ENCODE measurements around the gene PTGIS.

Gene PTGIS

DNA sequence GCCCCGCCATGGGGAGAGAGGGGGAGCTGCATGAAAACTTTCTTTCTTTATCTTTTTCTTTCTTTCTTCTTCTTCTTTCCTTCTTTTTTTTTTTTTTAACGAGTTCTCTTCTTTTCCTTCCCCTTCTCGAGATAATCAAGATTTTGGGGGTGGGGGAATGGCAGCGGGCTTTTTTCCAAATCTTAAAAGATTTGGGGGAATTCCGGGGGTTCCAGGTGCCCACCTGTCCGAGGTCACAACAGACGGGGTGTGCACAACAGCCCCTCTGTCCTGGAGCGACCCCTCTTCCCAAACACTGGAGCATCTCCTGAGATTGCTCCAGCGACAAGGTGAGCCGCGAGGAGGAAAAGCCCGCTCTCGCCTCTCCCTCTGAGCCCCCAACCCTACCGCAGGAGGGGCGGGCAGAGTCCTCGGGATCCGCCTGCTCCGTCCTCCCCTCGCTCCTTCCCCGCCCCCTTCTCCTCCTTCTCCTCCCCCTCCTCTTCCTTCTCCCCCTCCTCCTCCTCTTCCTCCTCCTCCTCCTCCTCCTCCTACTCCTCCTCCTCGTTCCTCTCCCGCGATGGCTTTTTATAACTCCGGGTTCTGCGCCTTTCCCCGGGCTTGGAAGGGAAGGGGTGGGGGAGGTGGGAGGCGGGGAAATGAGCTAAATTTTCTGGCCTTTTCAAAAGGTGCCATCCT, 84.8 kb downstream of the PTGIS start:
- TF ChIP-seq, protein P1, sequence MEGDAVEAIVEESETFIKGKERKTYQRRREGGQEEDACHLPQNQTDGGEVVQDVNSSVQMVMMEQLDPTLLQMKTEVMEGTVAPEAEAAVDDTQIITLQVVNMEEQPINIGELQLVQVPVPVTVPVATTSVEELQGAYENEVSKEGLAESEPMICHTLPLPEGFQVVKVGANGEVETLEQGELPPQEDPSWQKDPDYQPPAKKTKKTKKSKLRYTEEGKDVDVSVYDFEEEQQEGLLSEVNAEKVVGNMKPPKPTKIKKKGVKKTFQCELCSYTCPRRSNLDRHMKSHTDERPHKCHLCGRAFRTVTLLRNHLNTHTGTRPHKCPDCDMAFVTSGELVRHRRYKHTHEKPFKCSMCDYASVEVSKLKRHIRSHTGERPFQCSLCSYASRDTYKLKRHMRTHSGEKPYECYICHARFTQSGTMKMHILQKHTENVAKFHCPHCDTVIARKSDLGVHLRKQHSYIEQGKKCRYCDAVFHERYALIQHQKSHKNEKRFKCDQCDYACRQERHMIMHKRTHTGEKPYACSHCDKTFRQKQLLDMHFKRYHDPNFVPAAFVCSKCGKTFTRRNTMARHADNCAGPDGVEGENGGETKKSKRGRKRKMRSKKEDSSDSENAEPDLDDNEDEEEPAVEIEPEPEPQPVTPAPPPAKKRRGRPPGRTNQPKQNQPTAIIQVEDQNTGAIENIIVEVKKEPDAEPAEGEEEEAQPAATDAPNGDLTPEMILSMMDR (IDR thresholded peaks at IDR 0.05; ENCODE audit: low read depth, low read length), result no peak
- no peak for DNase-seq (ENCODE audit: extremely low read depth, low read depth)

DNA sequence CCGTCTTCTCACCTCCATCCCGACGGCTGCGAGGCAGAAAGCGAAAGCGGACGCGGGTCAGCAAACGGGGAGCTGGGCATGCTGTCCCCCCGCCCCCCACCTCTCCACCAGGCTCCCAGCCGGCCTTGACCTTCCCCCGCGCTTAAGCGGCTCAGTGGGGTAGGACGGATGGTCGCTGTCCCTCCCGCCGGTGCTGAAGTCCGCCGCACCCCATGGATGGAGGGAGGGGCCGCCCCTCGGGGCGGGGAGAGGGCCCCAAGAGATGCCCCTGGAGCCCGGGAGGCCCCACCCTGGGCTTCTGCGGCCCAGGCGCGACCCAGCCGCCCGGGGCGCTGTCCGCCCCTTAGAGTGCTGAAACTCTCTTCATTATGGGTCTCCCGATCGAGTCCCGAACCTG, 85.3 kb downstream of the PTGIS start, which contains the start of gene KCNB1:
KCNB1 (minus strand) TSS at position 48 of the 397 bp plus-strand sequence. CDS start 188 bp downstream, outside the sequence.
- TF ChIP-seq, protein P1 (IDR thresholded peaks at IDR 0.05; ENCODE audit: low read depth, low read length), result no peak
- no peak for DNase-seq (ENCODE audit: extremely low read depth, low read depth)

DNA sequence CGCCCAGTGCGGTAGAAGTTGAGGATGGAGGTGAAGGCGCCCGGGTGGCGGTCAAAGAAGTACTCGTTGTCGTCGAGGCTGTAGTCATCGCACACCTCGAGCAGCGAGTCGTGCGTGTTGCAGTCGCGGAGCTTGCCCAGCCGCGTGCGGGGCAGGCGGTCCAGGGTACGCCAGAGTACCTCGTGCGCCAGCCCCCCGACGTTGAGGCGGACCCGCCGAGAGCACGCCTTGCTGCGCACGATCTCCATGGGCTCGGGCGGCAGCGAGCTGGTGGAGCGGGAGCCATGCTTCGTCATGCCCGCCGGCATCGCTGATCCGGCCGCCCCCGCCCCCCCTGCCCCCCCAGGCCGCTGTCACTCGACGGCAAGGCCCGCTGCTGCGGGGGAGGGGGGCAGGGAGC, 85.8 kb downstream of the PTGIS start:
- DNase-seq (ENCODE audit: extremely low read depth, low read depth), result no peak
- TF ChIP-seq, protein P1 (IDR thresholded peaks at IDR 0.05; ENCODE audit: low read depth, low read length), result no peak

DNA sequence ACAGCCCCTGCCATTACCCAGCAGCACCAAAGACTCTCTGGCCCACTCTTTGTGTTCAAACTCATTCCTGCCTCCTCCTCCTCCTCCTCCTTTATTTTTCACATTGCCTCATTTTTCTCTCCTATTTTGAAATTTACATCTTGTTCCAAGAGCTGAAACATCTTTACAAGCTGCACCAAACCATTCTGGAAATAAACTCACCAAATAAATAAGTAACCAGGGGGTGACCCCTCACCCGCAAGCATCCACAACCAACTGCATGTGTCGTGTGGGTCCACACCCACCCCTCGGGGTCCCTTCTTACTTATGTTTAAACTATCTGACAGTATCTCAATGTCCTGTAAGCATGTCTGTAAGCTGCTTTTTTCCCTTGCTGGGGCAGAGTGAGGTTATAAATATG, 86.8 kb downstream of the PTGIS start:
- TF ChIP-seq, protein P1 (IDR thresholded peaks at IDR 0.05; ENCODE audit: low read depth, low read length), result no peak
- DNase-seq (ENCODE audit: extremely low read depth, low read depth), result no peak

DNA sequence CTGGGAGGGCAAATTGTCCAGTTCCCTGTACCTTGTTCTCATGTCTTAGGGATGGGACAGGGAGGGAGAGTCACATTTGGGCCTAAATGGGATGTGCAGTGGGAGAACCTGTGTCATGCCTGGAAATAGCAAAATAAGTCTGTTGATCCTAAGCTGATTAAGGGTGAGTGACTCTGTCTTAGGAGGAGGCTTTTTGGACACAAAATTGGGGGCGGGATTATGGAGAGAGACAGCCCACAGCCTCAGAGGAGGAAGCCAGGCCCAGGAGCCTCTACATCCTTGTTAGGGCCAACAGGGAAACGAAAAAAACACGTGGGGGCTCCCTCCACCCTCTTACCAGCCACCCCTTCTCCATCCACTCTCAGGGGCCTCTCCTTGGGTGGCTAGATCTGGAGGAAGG, 87.7 kb downstream of the PTGIS start:
- DNase-seq (ENCODE audit: extremely low read depth, low read depth), result no peak
- TF ChIP-seq, protein P1 (IDR thresholded peaks at IDR 0.05; ENCODE audit: low read depth, low read length), result no peak

DNA sequence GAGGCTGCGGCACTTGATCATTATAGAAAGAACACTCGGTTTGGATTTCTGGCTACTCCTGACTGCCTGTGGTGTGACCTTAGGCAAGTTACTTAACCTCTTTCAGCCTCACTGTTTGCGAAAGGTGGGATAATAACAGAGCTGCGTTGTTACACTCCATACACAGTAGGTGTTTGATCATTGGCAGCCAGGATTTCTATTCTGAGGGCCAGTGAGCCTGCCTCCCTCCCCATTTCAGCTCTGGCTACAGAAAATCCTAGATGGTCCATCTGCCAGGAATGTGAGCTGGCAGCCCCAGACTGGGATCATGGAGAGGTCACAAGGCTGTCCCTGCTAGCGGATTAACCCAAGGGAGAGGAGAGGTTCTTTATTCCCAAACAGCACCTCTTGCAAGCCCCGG, 88.2 kb downstream of the PTGIS start:
- DNase-seq (ENCODE audit: extremely low read depth, low read depth), result no peak
- TF ChIP-seq, protein P1 (IDR thresholded peaks at IDR 0.05; ENCODE audit: low read depth, low read length), result no peak

DNA sequence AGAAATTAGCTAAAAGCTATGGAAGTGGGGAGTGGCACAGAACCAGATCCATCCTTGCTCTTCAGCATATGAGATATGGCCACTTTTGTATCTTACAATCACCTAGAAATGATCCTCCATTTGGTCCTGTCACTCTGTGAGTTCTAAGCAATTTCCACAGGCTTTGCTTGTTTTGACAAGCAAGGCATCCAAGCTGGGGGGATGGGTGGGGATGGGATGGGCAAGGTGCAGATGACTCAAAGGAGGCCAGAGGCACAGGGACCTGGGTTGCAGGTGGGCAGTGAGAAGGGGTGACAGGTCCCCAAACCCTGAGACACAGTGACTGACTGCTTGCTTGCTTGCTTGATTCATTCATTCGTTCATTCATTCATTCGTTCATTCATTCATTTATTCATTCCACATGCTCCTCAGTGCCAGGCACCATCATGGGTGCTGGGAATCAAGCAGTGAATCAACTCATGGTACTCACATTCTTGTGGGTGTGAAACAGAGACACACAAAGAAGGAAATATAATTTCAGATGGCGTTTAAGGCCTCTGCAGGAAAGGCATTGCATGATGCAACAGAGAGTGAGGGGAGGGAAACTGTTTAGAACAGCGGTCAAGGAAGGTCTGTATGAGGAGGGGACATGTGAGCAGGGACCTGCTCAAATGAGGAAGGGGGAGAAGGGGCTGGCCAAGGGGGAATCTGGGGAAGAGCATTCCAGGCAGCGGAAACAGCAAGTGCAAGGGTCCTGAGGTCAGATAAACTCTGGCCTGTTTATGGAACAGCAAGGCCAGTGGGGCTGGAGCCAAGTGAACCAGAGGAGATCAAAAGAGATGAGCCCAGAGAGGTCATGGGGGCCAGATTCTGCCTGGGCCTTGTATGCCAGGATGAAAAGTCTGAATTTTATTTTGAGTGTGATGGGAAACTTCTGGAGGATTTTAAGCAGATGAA, 88.9 kb downstream of the PTGIS start:
- TF ChIP-seq, protein P1 (IDR thresholded peaks at IDR 0.05; ENCODE audit: low read depth, low read length), result no peak
- DNase-seq (ENCODE audit: extremely low read depth, low read depth), result no peak

Measured in AG09319 (cell line).